ENCODE data around the gene SNAPIN. TPM values are rescaled to one million over a fixed set of nuclear protein-coding genes. Genes with fewer than 3 reads are reported as not detected.

SNAPIN gene
- total RNA-seq, 1 experiment from 2014 or later, result 23.4 TPM

DNA sequence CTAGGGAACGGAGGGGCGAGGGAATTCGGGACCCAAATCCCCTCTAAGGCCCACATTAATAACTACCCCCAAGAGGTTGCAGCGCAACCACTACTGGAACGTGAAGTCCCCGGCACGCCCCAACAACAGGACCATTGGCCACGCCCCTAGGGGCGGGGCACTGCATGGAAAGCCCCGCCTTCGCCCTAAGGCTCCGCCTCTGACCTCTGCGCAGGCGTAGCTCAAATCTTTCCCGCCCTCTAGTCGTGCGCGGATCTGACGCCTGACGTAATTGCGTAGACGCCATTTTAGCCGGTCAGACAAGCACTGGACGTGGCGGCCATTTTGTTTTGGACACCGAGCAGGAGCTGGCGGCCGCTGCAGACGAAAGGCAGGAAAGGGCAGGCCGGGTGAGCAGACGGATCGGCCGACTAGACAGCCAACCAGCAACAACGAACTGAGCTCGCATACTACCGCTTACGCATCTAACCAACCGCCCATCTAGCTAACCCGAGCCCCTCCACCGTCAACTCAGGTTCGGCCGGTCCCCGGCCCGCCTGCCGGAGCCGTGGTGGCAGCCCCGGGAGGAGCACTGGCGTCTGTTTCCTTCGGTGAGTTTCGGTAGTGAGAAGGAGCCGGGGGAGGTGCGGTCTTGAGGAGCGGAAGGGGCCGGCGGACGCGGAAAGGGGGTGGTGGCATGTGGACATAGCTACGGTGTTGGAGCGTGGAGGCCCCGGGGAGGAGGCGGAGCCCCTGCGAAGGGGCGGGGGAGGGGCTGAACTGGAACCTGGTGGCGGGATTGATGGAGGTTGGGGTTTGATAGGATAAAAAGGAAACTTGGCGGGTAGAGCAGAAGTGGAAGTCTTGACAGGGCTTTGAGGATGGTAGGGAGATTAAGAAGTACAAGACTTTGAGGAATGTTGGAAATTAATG, 24.5 kb upstream of the SNAPIN start, which contains the start of gene CHTOP (continued):
- TF ChIP-seq, protein P1, sequence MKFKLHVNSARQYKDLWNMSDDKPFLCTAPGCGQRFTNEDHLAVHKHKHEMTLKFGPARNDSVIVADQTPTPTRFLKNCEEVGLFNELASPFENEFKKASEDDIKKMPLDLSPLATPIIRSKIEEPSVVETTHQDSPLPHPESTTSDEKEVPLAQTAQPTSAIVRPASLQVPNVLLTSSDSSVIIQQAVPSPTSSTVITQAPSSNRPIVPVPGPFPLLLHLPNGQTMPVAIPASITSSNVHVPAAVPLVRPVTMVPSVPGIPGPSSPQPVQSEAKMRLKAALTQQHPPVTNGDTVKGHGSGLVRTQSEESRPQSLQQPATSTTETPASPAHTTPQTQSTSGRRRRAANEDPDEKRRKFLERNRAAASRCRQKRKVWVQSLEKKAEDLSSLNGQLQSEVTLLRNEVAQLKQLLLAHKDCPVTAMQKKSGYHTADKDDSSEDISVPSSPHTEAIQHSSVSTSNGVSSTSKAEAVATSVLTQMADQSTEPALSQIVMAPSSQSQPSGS (CRISPR knock-in tag; IDR thresholded peaks at IDR 0.05; ENCODE audit: borderline replicate concordance, low read depth), result no peak
- 0 out of 2 replicates have a peak, but pooled peaks have one; percentile 47 for TF ChIP-seq ZNF219 (CRISPR knock-in tag; IDR thresholded peaks at IDR 0.05; ENCODE audit: borderline replicate concordance)
- TF ChIP-seq TEAD1 (CRISPR knock-in tag; IDR thresholded peaks at IDR 0.05), result no peak; the same call in 1 of the 2 replicates
- TF ChIP-seq RELA (CRISPR knock-in tag; IDR thresholded peaks at IDR 0.05; ENCODE audit: borderline replicate concordance), result no peak
- TF ChIP-seq, protein P2, sequence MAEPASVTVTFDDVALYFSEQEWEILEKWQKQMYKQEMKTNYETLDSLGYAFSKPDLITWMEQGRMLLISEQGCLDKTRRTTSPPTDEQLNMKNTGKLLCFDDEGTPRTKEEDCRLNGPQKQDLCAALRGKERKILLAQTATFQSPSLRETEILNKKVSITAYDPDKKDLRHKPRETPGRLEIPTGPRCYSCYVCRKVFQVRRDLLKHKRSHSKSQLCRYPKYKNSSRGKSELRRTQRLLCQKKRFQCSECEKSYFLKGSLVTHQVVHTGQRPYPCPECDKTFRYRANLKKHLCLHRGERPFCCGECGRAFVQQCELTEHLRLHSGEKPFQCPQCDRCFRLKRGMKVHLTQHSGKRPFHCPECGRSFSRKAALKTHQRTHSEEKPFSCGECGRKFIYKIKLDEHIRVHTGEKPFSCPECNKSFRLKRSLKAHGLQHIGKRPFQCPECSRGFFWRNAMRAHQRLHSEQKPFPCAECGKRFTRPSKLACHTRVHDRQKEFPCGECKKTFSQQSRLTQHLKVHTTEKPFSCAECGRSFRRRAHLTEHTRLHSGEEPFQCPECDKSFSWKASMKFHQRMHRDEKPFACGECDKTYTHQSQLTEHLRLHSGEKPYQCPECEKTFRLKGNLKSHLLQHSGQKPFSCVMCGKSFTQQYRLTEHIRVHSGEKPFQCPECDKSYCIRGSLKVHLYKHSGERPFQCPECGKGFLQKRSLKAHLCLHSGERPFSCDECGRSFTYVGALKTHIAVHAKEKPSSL (CRISPR knock-in tag; conservative IDR thresholded peaks at IDR 0.05), result no peak
- TF ChIP-seq, protein P3, sequence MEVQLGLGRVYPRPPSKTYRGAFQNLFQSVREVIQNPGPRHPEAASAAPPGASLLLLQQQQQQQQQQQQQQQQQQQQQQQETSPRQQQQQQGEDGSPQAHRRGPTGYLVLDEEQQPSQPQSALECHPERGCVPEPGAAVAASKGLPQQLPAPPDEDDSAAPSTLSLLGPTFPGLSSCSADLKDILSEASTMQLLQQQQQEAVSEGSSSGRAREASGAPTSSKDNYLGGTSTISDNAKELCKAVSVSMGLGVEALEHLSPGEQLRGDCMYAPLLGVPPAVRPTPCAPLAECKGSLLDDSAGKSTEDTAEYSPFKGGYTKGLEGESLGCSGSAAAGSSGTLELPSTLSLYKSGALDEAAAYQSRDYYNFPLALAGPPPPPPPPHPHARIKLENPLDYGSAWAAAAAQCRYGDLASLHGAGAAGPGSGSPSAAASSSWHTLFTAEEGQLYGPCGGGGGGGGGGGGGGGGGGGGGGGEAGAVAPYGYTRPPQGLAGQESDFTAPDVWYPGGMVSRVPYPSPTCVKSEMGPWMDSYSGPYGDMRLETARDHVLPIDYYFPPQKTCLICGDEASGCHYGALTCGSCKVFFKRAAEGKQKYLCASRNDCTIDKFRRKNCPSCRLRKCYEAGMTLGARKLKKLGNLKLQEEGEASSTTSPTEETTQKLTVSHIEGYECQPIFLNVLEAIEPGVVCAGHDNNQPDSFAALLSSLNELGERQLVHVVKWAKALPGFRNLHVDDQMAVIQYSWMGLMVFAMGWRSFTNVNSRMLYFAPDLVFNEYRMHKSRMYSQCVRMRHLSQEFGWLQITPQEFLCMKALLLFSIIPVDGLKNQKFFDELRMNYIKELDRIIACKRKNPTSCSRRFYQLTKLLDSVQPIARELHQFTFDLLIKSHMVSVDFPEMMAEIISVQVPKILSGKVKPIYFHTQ (CRISPR knock-in tag; IDR thresholded peaks at IDR 0.05), result 0 out of 2 replicates have a peak, but pooled peaks have one; percentile 65
- TF ChIP-seq, protein P4, sequence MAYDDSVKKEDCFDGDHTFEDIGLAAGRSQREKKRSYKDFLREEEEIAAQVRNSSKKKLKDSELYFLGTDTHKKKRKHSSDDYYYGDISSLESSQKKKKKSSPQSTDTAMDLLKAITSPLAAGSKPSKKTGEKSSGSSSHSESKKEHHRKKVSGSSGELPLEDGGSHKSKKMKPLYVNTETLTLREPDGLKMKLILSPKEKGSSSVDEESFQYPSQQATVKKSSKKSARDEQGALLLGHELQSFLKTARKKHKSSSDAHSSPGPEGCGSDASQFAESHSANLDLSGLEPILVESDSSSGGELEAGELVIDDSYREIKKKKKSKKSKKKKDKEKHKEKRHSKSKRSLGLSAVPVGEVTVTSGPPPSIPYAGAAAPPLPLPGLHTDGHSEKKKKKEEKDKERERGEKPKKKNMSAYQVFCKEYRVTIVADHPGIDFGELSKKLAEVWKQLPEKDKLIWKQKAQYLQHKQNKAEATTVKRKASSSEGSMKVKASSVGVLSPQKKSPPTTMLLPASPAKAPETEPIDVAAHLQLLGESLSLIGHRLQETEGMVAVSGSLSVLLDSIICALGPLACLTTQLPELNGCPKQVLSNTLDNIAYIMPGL (CRISPR knock-in tag; IDR thresholded peaks at IDR 0.05), result 0 out of 2 replicates have a peak, but pooled peaks have one; percentile 75
- TF ChIP-seq, protein P5, sequence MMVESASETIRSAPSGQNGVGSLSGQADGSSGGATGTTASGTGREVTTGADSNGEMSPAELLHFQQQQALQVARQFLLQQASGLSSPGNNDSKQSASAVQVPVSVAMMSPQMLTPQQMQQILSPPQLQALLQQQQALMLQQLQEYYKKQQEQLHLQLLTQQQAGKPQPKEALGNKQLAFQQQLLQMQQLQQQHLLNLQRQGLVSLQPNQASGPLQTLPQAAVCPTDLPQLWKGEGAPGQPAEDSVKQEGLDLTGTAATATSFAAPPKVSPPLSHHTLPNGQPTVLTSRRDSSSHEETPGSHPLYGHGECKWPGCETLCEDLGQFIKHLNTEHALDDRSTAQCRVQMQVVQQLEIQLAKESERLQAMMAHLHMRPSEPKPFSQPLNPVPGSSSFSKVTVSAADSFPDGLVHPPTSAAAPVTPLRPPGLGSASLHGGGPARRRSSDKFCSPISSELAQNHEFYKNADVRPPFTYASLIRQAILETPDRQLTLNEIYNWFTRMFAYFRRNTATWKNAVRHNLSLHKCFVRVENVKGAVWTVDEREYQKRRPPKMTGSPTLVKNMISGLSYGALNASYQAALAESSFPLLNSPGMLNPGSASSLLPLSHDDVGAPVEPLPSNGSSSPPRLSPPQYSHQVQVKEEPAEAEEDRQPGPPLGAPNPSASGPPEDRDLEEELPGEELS (CRISPR knock-in tag; IDR thresholded peaks at IDR 0.05), result no peak; the same call in 1 of the 2 replicates
- TF ChIP-seq ELF4 (CRISPR knock-in tag; IDR thresholded peaks at IDR 0.05; ENCODE audit: low read depth), result no peak
- TF ChIP-seq RORB (CRISPR knock-in tag; IDR thresholded peaks at IDR 0.05), result no peak
- TF ChIP-seq GRHL2 (CRISPR knock-in tag; IDR thresholded peaks at IDR 0.05; ENCODE audit: insufficient replicate concordance, severe bottlenecking), result no peak
- TF ChIP-seq CBFB (CRISPR knock-in tag; IDR thresholded peaks at IDR 0.05; ENCODE audit: low read depth), result no peak
- no peak for TF ChIP-seq NR1H2 (CRISPR knock-in tag; IDR thresholded peaks at IDR 0.05)
- TF ChIP-seq GABPB1 (CRISPR knock-in tag; IDR thresholded peaks at IDR 0.05), result peak; percentile 85
- TF ChIP-seq, protein P6, sequence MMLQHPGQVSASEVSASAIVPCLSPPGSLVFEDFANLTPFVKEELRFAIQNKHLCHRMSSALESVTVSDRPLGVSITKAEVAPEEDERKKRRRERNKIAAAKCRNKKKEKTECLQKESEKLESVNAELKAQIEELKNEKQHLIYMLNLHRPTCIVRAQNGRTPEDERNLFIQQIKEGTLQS (CRISPR knock-in tag; conservative IDR thresholded peaks at IDR 0.05), result peak; percentile 52; the same call in 1 of the 2 replicates
- TF ChIP-seq, protein P7, sequence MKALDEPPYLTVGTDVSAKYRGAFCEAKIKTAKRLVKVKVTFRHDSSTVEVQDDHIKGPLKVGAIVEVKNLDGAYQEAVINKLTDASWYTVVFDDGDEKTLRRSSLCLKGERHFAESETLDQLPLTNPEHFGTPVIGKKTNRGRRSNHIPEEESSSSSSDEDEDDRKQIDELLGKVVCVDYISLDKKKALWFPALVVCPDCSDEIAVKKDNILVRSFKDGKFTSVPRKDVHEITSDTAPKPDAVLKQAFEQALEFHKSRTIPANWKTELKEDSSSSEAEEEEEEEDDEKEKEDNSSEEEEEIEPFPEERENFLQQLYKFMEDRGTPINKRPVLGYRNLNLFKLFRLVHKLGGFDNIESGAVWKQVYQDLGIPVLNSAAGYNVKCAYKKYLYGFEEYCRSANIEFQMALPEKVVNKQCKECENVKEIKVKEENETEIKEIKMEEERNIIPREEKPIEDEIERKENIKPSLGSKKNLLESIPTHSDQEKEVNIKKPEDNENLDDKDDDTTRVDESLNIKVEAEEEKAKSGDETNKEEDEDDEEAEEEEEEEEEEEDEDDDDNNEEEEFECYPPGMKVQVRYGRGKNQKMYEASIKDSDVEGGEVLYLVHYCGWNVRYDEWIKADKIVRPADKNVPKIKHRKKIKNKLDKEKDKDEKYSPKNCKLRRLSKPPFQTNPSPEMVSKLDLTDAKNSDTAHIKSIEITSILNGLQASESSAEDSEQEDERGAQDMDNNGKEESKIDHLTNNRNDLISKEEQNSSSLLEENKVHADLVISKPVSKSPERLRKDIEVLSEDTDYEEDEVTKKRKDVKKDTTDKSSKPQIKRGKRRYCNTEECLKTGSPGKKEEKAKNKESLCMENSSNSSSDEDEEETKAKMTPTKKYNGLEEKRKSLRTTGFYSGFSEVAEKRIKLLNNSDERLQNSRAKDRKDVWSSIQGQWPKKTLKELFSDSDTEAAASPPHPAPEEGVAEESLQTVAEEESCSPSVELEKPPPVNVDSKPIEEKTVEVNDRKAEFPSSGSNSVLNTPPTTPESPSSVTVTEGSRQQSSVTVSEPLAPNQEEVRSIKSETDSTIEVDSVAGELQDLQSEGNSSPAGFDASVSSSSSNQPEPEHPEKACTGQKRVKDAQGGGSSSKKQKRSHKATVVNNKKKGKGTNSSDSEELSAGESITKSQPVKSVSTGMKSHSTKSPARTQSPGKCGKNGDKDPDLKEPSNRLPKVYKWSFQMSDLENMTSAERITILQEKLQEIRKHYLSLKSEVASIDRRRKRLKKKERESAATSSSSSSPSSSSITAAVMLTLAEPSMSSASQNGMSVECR (CRISPR knock-in tag; IDR thresholded peaks at IDR 0.05; ENCODE audit: borderline replicate concordance), result peak; percentile 78
- 0 out of 2 replicates have a peak, but pooled peaks have one; percentile 58 for TF ChIP-seq EMX1 (CRISPR knock-in tag; IDR thresholded peaks at IDR 0.05)

Measured in WTC11 (cell line).